ENCODE results near the gene BCAP29. TPM values are rescaled to one million over a fixed set of nuclear protein-coding genes. Genes with fewer than 3 reads are reported as not detected.

Gene BCAP29
- total and polyA plus RNA-seq, 9 of the 15 experiments (the other 6 are each of a cell fraction or from before 2014, with no cell fraction given): 63.4 to 137 (median 79.7) TPM

GRCh38 chr7:107563775-107564552 lies 16.1 kb upstream of the BCAP29 start, which contains the start of the genes COG5 and DUS4L (continued):
- TF ChIP-seq ZNF511 (CRISPR knock-in tag; IDR thresholded peaks at IDR 0.05) (peak; percentile 51), KDM4B (IDR thresholded peaks at IDR 0.05; ENCODE audit: borderline replicate concordance in 2 of 2, low read depth in 1 of 2) (peak in 1 of 2 experiments; percentile 89; a peak in 1 of 4 replicates), HNRNPK (IDR thresholded peaks at IDR 0.05; ENCODE audit: low read depth, low read length, poor library complexity, severe bottlenecking) (no peak), DMBX1 (CRISPR knock-in tag; IDR thresholded peaks at IDR 0.05; ENCODE audit: borderline replicate concordance) (no peak), HMG20A (CRISPR knock-in tag; conservative IDR thresholded peaks at IDR 0.05) (no peak), HBP1 (CRISPR knock-in tag; IDR thresholded peaks at IDR 0.05) (no peak), YY1 (IDR thresholded peaks at IDR 0.05; ENCODE audit: borderline replicate concordance in 1 of 3, control insufficient read depth in 1 of 3, extremely low read depth in 1 of 3, insufficient read depth in 3 of 3, insufficient read length in 1 of 3, insufficient replicate concordance in 2 of 3, low read depth in 1 of 3, low read length in 2 of 3) (peak; percentile 58 to 97 (median 94)), SAP30 (IDR thresholded peaks at IDR 0.05; ENCODE audit: borderline replicate concordance, insufficient read depth, low read depth, low read length, poor library complexity, severe bottlenecking) (peak; percentile 92), ZFP91 (CRISPR knock-in tag; IDR thresholded peaks at IDR 0.05) (0 out of 2 replicates have a peak, but pooled peaks have one; percentile 48), ZNF696 (CRISPR knock-in tag; conservative IDR thresholded peaks at IDR 0.05) (no peak), MYC (IDR thresholded peaks at IDR 0.05; ENCODE audit: low read depth, low read length) (peak; percentile 62; the same call in 1 of the 2 replicates), MYC (CRISPR knock-in tag; IDR thresholded peaks at IDR 0.05; ENCODE audit: borderline replicate concordance, low read depth) (peak; percentile 79; the same call in 1 of the 2 replicates), ETV1 (tag; conservative IDR thresholded peaks at IDR 0.05; ENCODE audit: low read depth) (no peak; the same call in 1 of the 2 replicates), PTRF (tag; IDR thresholded peaks at IDR 0.05) (no peak)
